GM19455 (cell line): ENCODE results near the gene CMIP.

Experiments used
- ATAC-seq: cut with Tn5 transposase; IDR thresholded peaks from one replicate; pipeline ENCODE4 v1.9.1; 2021; ENCODE audit not compliant: unreplicated experiment

Gene CMIP

DNA sequence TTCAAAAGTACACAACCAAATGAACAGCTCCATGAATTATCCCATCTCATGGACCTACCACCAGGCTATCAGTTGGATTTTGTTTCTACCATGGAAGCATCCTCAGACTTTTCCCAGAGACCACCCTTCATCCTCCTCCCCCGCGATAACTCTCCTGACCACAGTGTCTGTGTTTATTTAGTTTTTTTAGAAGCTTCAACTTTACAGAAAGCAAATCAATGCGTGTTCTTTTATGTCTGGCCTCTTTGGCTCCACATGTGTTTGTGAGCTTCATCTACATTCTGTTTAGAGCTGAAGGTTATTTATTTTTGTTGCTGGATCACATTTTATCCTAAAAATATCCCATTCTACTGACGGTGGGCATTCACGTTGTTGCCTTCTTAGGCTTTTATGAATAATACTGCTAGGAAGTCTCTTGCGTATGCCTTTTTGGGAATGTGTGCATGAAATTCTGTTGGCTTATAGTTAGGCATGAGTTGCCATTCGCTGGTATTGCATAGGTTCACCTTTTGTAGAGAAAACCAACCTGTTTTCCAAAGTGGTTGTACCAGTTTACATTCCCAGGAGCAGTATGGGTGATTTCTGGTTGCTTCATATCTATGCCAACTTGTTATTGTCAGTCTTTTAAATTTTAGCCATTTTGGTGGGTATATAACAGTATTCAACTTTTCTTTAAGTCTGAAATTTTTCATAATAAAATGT is 83.0 kb downstream of the CMIP start:
- no peak for ATAC-seq

DNA sequence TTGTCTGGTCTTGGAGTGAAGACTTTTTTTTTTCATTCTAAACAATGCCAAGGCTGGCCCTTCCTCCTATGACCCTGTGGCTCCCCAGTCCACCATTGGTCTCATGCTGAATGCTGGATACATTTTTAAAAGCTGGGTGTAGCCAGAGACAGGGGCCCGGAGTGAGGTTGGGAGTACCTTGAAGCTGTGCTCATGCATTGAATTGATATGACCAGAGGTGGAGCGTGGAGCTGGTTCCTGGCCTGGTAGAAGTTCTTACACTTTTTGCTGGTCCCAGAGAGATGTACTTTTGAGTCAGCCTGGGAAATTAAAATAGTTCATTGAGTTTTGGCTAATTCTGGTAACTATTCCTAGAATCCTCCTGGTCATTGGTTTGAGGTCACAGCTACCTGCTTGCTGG is 83.6 kb downstream of the CMIP start:
- no peak for ATAC-seq

DNA sequence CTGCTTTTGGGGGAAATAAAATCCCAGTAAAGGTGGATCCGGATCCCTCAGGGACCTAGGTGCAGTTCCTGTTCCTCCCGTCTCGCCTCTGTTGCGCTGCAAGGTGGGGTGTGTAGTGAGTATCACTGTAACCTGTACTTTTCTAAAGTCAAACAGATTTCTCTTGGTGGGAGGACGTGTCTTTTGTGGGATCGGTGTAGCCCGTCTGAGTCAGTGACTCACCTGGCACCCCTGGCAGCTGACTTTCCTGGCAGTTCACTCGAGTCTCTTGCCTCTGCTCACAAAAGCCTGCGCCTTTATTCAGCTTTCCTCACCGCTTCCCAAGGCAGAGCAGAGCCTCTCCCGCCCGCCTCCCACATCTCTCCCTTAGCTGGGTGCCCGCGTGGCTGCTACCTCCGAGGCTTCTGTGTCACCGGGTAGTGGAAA is 85.7 kb downstream of the CMIP start:
- ATAC-seq: no peak

DNA sequence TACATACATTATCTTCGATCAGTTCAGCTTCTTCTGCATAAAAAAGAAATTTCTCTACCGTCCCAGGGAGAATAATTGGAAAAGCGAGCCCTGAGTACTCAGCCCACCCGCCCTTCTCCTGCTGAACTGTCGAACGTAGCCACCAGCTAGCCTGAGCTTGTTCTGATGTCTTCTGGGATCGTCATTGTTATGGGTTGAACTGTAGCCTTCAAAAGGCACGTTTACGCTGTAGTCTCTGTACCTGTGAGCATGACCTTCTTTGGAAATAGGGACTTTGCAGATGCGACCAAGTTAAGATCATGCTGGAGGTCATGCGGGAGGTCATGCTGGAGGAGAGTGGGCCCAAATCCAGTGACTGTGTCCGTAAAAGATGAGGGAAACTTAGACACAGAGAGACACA is 86.2 kb downstream of the CMIP start:
- ATAC-seq: no peak

DNA sequence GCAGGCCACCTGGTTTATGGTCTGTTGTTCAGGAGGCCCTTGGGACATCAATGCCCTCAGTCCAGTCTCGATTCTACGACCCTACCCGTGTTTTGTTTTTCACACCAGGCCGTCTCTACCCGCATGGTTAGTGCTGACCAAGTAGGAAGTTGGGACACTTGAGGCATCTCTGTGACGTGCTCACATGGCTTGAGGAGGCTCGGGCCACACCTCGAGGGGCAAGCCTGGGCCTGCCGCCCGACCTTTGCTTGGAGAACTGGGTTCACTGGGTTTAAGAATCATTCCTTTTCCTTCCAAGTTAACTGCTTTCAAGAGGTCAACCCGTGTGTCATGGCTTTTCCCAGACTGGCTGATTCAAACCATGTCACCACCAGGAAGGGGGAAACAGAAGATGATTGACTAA is 86.8 kb downstream of the CMIP start:
- no peak for ATAC-seq

DNA sequence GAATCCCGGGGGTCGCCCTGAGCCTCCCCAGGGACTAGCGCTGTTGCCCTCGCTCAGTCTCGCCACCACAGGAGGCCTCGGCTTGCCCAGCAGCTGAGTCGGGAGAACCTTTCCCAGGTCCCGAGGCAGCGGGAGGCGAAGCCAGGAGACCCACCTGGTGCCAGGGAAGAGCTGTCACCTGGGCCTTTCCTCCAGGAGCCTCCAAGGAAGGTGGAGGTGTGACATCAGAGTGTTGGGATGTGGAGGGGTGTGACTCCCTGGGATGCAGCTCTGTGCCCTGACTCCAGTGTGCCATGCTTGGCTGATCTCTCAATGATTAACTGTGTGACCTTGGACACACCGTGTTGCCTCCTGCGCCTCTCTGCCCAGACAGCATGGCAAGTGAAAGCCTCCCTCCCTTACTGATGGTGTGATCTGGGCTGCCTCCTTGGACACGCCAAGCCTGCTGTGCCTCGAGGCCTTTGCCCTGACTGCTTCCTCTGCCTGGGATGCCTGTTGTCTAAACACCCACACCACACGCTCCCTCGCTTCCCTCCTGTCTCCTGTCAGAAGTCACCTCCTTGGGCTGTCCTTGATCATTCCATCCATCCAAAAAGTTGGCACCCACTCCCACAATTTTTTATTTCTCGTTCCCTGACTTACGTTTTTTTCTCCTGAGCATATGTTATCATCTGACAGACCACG is 88.0 kb downstream of the CMIP start:
- ATAC-seq: no peak

DNA sequence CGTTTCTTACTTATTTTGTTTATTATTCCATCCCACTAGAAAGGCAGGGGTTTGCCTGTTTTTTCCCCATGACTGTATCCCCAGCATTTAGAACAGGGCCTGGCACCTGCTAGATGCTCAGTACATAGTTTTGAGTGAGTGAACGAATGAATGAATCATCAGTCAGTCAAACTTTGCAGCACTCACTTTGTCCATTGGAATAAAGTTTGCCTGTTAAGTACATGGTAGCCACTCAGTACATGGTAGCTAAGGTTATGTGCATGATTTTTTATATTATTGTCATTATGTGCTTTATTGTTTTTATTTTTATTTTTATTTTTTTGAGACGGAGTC is 88.5 kb downstream of the CMIP start:
- ATAC-seq: no peak

DNA sequence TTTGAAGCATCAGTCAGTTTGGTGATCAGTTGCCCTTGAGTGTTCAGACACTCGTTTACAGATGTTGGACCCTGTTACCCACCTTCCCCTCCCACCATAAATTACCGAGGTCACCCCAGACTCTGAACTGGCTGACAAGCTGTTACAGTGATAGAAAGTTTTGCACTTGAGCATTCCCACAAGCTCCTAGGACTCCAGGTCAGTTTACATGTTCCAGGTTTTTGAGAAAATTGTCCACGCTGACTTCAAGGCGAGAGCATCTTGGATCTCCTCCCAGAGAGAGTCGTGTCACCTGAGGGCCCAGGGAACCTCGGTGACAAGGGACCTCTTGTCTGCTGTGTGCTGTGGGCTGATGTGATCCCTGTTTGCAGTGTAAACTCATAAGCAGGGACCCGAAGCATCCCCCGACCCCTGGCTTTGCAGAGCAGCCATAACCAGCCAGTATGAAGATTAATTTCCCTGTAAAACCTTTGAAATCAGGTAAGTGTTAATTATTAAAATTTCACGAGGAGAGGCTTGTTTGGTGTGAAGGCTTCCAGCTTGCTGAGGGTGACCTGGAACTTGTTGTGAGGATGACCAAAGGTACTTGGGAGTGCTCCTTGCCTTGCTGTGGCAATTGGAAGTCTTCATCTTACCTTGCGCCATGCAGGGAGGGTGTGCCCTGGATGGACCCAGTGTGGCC is 91.2 kb downstream of the CMIP start:
- ATAC-seq: no peak

DNA sequence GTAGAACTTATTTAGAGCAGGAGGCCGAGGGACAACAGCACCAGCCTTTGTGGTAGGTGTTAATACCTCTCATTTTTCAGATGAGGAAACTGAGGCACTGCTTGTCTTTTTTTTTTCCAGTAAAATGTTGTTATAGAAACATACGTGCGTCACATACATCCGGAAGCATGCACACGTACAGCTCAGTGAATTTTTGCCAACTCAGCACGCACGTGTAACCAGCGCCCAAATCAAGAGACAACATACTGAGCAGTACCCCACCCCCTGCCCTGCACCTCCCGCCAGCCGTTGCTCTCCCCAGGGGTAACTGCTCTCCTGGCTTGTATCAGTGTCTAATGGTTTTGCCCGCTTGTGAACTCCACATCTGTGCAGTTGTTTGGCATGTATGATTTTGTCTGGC is 92.0 kb downstream of the CMIP start:
- ATAC-seq: no peak

DNA sequence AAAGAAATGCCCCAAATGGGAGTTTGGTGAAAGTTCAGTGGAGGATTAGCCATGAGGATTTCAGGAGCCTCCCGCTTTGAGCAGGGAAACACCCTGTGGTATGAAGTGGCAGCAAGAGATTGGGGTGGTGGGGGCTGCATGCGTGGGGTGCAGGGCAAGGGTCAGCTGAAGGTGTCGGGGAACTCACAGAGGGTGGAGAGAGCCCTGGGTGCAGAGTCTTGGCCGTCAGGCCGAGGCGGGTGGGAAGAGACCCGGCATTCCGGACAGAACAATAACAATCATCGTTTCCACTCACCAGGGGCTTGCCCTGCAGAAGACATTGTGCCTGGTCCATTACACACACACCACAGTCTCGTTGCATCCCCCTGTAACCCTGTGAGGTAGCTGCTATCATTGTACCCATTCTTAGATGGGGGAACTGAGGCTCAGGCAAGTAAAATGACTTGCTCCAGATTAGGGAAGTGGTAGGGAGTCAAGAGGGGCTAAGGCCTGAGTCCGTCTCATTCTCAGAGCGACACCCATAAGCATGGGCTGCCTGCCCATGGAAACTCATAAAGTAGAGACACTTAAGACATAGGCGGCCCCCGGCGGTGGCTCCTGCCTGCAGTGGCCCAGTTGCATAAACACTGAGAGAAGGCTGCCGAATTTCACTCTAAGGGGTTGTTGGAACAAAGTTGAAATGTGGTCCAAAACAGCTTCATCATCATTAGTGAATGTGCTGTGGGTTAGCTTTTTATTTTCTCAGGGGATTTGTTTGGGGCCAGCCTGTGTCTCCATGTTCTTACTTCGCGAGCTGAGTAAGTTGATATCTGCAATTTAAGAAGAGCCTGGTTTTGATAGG is 93.3 kb downstream of the CMIP start:
- ATAC-seq: no peak

DNA sequence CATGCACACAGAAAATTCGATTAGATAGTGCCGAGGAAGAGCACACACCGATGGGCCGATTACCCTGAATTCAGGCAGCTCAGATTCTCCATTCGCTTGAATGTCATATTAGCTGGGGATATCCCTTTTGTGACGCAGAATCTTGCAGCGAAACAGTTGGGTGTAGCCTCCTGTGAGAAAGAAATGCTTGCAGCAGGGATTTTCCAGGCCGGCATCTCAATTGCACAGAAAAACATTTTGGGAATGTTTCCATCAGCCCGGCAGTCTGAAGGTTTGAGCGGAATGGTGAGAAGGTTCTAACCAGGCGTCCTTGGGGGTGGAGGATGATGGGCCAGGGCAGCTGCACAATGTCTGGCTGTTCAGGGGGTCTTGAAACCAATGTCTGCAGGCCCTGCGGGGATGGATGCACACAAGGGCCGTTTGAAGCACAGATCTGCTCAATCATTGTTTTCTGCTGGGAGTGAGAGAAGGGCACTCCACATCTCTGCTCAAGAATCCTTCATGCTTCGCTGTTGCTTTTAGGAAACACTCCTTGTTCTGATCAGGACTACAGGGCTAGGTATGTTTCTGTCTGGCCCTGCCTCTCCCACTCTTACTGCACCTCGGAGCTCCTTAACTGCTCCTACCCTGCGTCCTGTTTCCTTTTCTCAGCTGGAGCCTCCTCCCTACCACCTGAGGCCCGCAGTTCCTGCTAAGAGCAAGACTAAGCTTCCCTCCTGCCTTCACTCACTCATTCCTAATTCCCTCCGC is 94.6 kb downstream of the CMIP start:
- ATAC-seq: no peak

DNA sequence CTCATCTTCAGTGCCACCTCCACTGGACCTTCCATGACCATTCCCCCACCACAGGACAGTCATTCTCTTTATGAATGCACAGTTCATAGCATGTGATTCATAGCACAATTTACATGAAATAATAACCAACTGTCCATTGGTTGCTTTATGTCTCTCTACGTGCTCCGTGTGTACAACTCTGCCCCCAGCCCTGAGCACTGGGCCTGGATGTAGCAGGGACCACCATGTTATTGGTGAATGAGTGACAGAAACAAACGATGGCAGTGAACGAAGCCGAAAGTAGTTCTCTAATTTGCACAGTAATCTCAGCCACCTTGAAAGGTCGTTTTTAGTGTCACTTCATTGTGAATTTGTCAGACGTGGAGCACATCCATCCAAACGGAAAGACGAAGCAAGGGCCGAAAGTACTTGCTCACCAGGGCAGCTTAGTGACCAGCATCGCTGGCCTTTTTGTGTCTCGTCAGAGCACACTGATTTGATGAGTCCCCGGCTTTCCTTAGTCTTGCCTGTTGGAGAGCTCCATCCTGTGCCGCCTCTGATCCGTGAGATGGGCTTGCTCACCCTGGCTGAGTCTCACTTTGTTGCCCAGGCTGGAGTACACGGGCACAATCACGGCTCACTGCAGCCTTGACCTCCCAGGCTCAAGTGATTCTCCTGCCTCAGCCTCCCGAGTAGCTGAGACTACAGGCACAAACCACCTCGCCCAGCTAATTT is 95.3 kb downstream of the CMIP start:
- ATAC-seq: no peak

DNA sequence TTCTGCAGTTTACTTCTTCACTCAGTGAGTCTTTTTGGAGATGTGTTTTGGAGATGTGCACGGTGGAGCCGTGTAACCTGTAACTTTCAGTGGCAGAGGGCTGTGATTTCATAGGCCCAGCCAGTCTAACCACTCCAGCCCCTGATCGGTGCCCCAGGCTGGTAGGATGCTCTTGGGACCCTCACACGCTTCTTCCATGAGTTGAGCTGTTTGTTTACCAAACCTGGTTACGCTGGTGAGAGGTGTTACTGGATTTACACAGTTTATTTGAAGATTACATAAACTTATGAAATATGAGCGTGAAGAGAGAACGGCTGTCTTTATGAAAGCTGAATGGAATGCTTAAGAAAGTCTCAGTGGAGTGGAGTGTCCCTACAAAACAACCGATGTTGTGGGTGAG is 96.7 kb downstream of the CMIP start:
- no peak for ATAC-seq

DNA sequence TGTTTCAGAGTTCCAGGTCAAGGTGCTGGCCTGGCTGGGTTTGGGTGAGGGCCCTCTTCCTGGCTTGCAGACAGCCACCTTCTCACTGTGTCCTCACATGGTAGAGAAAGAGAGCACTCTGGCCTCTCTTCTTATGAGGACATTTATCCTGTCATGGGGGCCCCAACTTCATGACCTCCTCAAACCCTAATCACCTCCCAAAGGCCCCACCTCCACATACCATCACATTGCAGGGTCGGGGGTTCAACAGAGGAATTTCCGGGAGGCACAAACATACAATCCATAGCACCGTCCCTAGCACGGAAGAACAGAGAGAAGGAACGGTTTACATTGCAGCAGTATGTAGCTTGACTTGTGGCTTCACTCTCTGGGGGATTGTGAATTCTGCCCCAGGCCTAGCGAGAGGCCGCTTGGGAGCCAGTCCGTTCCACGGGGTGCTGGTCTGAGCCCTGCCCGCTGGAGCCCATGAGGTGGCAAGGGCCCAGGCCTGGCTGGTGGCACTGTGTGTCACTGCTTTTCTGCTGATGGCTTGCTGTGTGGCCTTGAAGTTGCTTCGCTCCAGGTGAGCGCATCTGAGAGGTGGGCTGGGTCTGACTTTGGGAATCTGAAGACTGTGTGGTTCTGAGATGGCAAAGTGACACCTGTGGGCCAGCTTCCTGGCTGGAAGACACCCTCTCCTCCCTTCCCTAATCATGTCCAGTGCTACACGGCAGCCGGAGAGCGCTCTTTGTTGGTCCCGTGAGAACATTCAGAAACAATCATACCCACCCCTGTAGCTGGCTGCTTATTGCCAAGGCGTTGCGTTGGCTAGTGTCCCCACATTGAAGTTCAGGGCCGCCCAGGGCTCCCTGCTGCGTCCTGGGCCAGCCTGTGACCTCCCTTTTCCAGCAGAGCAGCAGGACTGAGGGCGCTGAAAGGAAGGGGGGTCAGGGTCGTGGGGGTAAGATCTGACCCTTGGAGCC is 98.3 kb downstream of the CMIP start:
- no peak for ATAC-seq

DNA sequence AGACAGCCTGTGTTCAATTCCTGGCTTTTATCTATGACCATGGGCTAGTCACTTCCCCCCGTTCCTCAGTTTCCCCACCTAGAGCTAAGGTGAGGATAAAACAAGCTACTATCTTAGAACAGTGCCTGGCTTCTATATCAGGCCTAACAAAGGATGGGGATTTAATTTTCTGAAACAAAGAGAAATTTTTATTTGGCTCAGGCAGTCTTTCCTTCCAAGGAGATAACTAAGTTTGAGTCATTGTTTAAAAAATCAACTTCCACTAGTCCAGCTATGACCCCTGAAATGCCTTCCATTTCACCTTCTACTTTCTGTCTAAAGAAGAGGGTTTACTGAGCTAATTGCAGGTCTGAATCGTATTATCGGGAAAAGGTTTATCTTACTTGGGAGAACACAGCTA is 99.0 kb downstream of the CMIP start:
- ATAC-seq: no peak

DNA sequence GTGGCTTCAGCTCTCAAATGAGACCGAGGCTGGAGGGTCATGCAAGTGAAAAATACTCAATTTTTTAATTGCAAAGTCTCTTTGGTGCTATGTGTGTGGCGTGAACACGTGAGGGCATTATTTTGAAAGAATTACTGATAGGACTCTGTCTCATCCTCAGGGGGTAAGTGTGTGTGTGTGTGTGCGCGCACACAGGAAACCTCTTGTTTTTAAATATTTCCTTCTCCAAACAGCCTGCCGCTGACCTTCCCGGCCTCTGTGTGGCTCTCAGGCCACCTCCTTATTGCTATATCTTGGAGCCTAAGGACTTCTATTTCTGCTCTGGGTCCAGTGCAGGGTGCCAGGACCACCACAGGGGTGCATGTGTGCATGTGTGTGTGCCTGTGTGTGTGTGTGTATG is 99.7 kb downstream of the CMIP start:
- ATAC-seq: no peak

DNA sequence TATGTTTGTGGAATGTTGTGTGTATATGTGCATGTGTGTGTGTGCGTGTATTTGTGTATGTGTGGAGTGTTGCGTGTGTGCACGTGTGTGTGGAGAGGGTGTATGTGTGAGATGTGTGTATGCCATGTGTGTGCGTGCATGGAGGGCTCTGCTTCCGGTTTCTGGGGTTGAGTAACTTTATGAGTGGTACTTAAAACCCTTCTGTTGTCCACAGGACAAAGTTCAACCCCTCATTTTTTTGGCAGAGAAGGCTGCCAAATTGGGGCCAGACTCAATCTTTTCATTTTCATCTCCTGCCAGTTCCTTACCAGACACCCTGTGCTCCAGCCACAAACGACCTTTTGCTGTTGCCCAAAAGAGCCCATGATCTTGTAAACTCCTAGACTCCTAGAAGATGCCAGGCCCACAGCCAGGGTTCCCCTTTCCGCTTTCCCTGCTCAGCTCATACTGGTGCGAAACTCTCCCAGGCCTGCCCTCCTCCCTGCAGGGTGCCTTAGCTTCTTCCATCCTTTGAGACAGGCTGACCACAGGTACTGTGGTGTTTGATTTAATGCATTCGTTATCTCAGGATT is 100.2 kb downstream of the CMIP start:
- no peak for ATAC-seq

DNA sequence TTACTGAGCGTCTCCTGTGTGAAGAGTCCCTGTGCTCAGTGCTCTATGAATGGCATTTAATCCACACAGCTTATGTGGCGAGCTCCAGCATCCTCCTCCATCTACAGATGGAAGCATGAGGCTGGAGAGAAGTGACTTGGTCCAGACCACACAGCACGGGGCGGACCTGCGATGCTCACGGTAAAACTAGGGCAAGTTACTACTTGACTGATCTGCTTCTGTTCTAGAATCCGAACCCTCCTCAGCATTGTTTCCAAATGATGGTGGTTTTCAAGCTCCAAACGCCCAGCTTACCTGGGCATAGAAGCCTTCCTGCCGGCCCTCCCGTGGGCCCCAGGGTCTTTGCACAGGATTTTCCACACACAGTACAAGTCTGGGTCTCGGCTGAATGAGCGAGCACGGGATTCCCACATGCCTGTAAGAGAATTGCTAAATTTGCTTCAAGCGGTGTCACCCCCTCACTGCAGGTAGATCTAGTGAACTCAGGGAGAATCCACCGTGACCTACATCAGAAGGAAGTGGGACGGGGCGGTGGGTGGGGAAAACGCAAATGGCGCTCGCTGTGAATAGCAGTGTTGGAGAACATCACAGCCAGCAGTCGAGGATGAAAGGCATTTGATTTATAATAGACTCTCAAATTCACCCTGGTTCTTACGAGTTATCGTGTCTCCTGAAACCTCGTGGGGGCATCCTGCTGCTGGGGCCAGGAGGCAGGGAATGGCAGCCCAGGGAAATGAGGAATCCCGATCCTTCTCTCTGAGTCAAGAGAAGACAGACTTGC is 101.1 kb downstream of the CMIP start:
- no peak for ATAC-seq
